Dendritic cell treated with granulocyte-macrophage colony-stimulating factor and Interleukin-4, amounts not matched to agents 40 ng/mL and 50 ng/mL, for 4 days (primary cell): ENCODE results near the gene PHC1.
A peak's percentile ranks its signal among the peaks of the same experiment; 100 is the strongest.

Source experiments
- H3K27ac Mint-ChIP-seq: one replicate; pipeline ENCODE4 v1.8.0; 2022; ENCODE audit warnings: mild to moderate bottlenecking, mixed read lengths
- H3K27me3 Mint-ChIP-seq: one replicate; pipeline ENCODE4 v1.8.0; 2022; ENCODE audit warnings: mild to moderate bottlenecking, mixed read lengths
- H3K36me3 Mint-ChIP-seq: one replicate; pipeline ENCODE4 v1.8.0; 2022; ENCODE audit warnings: low read depth, mixed read lengths
- H3K4me1 Mint-ChIP-seq: one replicate; pipeline ENCODE4 v1.8.0; 2022; ENCODE audit warnings: low read depth, mixed read lengths
- H3K4me3 Mint-ChIP-seq: one replicate; pipeline ENCODE4 v1.8.0; 2022; ENCODE audit warnings: mild to moderate bottlenecking, moderate library complexity, mixed read lengths
- H3K9me3 Mint-ChIP-seq: one replicate; pipeline ENCODE4 v1.8.0; 2022; ENCODE audit warnings: mixed read lengths
- intact Hi-C: fragments of 100-400 bp; cut with micrococcal nuclease; formaldehyde crosslinking; loops from one replicate; pipeline ENCODE4 v1.15.0; 2022

Gene PHC1

GRCh38 chr12:8970432-8970831 lies 56.1 kb downstream of the PHC1 start:
- Mint-ChIP-seq H3K9me3 (peaks cover 34% of the 10 kb centered on the region), H3K27me3 (no peaks in the 10 kb centered on the region), H3K36me3 (no peaks in the 10 kb centered on the region), H3K4me3 (no peak overlapping the region), H3K4me1 (no peaks in the 10 kb centered on the region), H3K27ac (no peak overlapping the region)
- intact Hi-C loops, result no loop called here

- no peaks in the 10 kb centered on the region for H3K36me3 Mint-ChIP-seq
- no peaks in the 10 kb centered on the region for H3K27me3 Mint-ChIP-seq
These were observed 65.8 kb downstream of the PHC1 start for GRCh38 chr12:8980137-8980536.

GRCh38 chr12:8985213-8985754 lies 71.0 kb downstream of the PHC1 start:
- H3K4me1 Mint-ChIP-seq, result peaks cover 48% of the 10 kb centered on the region
- intact Hi-C loops, result loop anchor here (5.0 kb wide), 1 partner anchor 33 kb away; no protein-coding TSS in a partner anchor

More at GRCh38 chr12:8980137-8980536, 65.8 kb downstream of the PHC1 start:
- H3K9me3 Mint-ChIP-seq, result peaks cover 27% of the 10 kb centered on the region
- intact Hi-C loops, result no loop called here
- H3K27ac Mint-ChIP-seq, result no peak overlapping the region
- no peak overlapping the region for H3K4me3 Mint-ChIP-seq
- H3K4me1 Mint-ChIP-seq, result peaks cover 3% of the 10 kb centered on the region

GRCh38 chr12:8987163-8987562 lies 72.9 kb downstream of the PHC1 start:
- Mint-ChIP-seq H3K4me3 (no peak overlapping the region), H3K9me3 (no peaks in the 10 kb centered on the region), H3K36me3 (no peaks in the 10 kb centered on the region), H3K27me3 (no peaks in the 10 kb centered on the region), H3K27ac (peak overlapping the region; percentile 68), H3K4me1 (peaks cover 52% of the 10 kb centered on the region)
- intact Hi-C loops, result loop anchor here (5.0 kb wide), 1 partner anchor 35 kb away; no protein-coding TSS in a partner anchor

More at GRCh38 chr12:8985213-8985754, 71.0 kb downstream of the PHC1 start:
- Mint-ChIP-seq H3K4me3 (no peak overlapping the region), H3K27ac (no peak overlapping the region), H3K36me3 (no peaks in the 10 kb centered on the region), H3K27me3 (no peaks in the 10 kb centered on the region), H3K9me3 (peaks cover 6% of the 10 kb centered on the region)

- no peaks in the 10 kb centered on the region for H3K9me3 Mint-ChIP-seq
- peak overlapping the region; percentile 68 for H3K27ac Mint-ChIP-seq
- intact Hi-C loops, result loop anchor here (5.0 kb wide), 1 partner anchor 35 kb away; no protein-coding TSS in a partner anchor
- no peaks in the 10 kb centered on the region for H3K27me3 Mint-ChIP-seq
- H3K4me1 Mint-ChIP-seq, result peaks cover 56% of the 10 kb centered on the region
- no peak overlapping the region for H3K4me3 Mint-ChIP-seq
- H3K36me3 Mint-ChIP-seq, result no peaks in the 10 kb centered on the region
These were observed 73.4 kb downstream of the PHC1 start for GRCh38 chr12:8987685-8988084.

GRCh38 chr12:8989413-8989812 lies 75.1 kb downstream of the PHC1 start, which contains the start of gene KLRG1:
KLRG1 (plus strand) TSS chr12:8989546; CDS start chr12:8989636, 90 bp downstream.
- H3K36me3 Mint-ChIP-seq, result no peaks in the 10 kb centered on the region
- peak within 1 kb of the TSS; percentile 58 for H3K27ac Mint-ChIP-seq
- H3K27me3 Mint-ChIP-seq, result no peaks in the 10 kb centered on the region
- intact Hi-C loops, result loop anchor here (5.0 kb wide), 1 partner anchor 37 kb away; no protein-coding TSS in a partner anchor
- H3K4me3 Mint-ChIP-seq, result no peak within 1 kb of the TSS
- H3K4me1 Mint-ChIP-seq, result peaks cover 56% of the 10 kb centered on the region
- no peaks in the 10 kb centered on the region for H3K9me3 Mint-ChIP-seq
